ENCODE data around the gene MRPL44.

Gene MRPL44

GRCh38 chr2:223969856-223970255, 12.6 kb downstream of the MRPL44 start:
- H3K4me2 ChIP-seq, result no peak overlapping the region
- no peaks in the 10 kb centered on the region for H3K27me3 ChIP-seq
- H3K36me3 ChIP-seq, result peaks cover 35 to 67% (median 46%) of the 10 kb centered on the region in 11 experiments
- H3K4me3 ChIP-seq, result no peak overlapping the region
- peaks cover 0 to 30% (median 12%) of the 10 kb centered on the region in 11 experiments; a peak in 13 of 22 replicates for H4K20me1 ChIP-seq
- TF ChIP-seq Cebpa-rat (IDR thresholded peaks at IDR 0.05), result no peak
- H3K27ac ChIP-seq, result no peak overlapping the region
- no peaks in the 10 kb centered on the region for H3K9me3 ChIP-seq (replicated peaks in 1 of 11)
- 0 out of 20 replicates have a peak, but pooled peaks cover 0 to 4% (median 0%) of the 10 kb centered on the region in 10 experiments for H3K4me1 ChIP-seq
- no peak overlapping the region for H3K9ac ChIP-seq

DNA sequence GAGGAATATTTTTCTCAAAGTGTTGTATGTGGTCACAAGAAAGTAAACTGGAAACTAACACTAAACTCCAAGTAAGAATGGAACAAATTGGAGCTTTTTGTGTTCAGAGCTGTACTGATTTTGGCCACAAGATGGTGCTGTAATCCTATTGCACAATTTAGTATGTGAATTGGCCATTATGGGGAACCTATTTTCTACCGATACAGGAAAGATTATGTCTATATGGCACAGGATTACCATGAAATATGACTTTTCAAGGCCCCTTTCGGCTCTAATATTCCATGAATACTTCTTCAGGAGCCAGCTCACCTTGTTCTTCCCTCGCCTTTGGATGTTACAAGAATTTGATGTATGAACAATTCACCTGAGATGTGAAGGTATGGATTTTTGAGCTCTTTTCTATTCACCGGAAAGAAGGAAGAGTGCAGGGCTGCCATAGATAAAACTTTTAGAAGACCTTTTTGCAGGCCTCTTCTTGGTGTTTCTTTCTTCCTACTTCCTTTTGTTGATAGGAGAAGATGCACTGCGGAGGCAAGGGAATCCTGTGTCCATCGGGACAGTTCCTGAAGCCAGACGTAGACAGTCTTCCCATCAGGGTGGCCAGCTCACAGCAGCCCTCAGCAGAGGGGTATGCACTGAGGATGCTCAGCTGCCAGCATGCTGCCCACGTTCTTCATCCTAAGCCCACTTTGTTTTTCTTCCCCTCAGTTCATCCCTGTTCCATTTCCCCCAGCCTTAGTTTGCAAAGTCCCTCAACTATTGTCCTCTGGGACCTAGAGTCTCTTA, 13.3 kb downstream of the MRPL44 start:
- Histone ChIP-seq H3K27me3 (no peaks in the 10 kb centered on the region), H3K9ac (no peak overlapping the region), H3K4me1 (0 out of 20 replicates have a peak, but pooled peaks cover 0 to 4% (median 0%) of the 10 kb centered on the region in 10 experiments), H3K27ac (no peak overlapping the region), H3K4me3 (no peak overlapping the region), H3K9me3 (replicated peaks in 1 of 11) (no peaks in the 10 kb centered on the region), H4K20me1 (peaks cover 0 to 24% (median 8%) of the 10 kb centered on the region in 11 experiments; a peak in 11 of 22 replicates), H3K36me3 (peaks cover 29 to 60% (median 39%) of the 10 kb centered on the region in 11 experiments), H3K4me2 (no peak overlapping the region)
- peak in 4 of 11 experiments; percentile 18 to 69 (median 60); a peak in 7 of 22 replicates for TF ChIP-seq Cebpa-rat (IDR thresholded peaks at IDR 0.05)

- Histone ChIP-seq H3K27ac (no peak overlapping the region), H3K9ac (no peak overlapping the region), H3K9me3 (replicated peaks in 1 of 11) (no peaks in the 10 kb centered on the region)
These were observed 14.5 kb downstream of the MRPL44 start for GRCh38 chr2:223971731-223972130.

DNA sequence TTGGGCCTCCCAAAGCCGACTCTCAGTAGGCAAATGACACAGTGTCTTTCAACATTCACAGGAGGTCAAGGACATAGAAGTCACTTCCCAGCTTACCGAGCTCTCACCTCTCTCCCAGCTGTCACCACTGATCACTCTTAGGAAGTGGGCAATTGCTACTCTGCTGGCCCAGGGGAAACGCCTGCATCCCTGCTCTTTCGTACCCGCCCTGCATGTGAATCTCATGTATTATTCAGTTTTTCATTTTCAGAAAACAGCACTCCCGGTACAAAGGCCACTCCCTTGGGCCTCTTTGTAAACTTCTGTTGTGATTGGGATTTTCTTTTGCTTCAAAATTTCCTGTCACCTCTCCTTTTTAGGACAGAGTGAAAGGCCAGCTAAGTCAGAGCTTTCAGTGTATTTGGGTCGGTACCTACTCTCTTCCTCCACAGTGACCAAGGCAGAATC, 15.4 kb downstream of the MRPL44 start:
- no peak overlapping the region for H3K4me2 ChIP-seq
- 0 out of 20 replicates have a peak, but pooled peaks cover 0 to 4% (median 0%) of the 10 kb centered on the region in 10 experiments for H3K4me1 ChIP-seq
- no peak overlapping the region for H3K27ac ChIP-seq
- no peak overlapping the region for H3K9ac ChIP-seq
- peaks cover 11 to 41% (median 19%) of the 10 kb centered on the region in 11 experiments for H3K36me3 ChIP-seq
- H4K20me1 ChIP-seq, result peaks cover 0 to 8% (median 0%) of the 10 kb centered on the region in 11 experiments; a peak in 1 of 22 replicates
- no peaks in the 10 kb centered on the region for H3K9me3 ChIP-seq (replicated peaks in 1 of 11)
- no peak overlapping the region for H3K4me3 ChIP-seq
- no peak for TF ChIP-seq Cebpa-rat (IDR thresholded peaks at IDR 0.05)
- H3K27me3 ChIP-seq, result no peaks in the 10 kb centered on the region

More at GRCh38 chr2:223971731-223972130, 14.5 kb downstream of the MRPL44 start:
- TF ChIP-seq Cebpa-rat (IDR thresholded peaks at IDR 0.05), result no peak
- Histone ChIP-seq H3K27me3 (no peaks in the 10 kb centered on the region), H4K20me1 (peaks cover 0 to 15% (median 3%) of the 10 kb centered on the region in 11 experiments; a peak in 6 of 22 replicates), H3K4me2 (no peak overlapping the region), H3K36me3 (peaks cover 20 to 50% (median 29%) of the 10 kb centered on the region in 11 experiments), H3K4me1 (0 out of 20 replicates have a peak, but pooled peaks cover 0 to 4% (median 0%) of the 10 kb centered on the region in 10 experiments), H3K4me3 (no peak overlapping the region)

GRCh38 chr2:223973606-223974005, 16.3 kb downstream of the MRPL44 start:
- Histone ChIP-seq H3K27ac (no peak overlapping the region), H3K36me3 (peaks cover 2 to 32% (median 10%) of the 10 kb centered on the region in 11 experiments; a peak in 19 of 22 replicates), H3K27me3 (no peaks in the 10 kb centered on the region), H3K4me2 (no peak overlapping the region), H3K4me1 (0 out of 20 replicates have a peak, but pooled peaks cover 0 to 4% (median 0%) of the 10 kb centered on the region in 10 experiments), H3K9me3 (replicated peaks in 1 of 11) (no peaks in the 10 kb centered on the region), H3K4me3 (no peak overlapping the region), H3K9ac (no peak overlapping the region), H4K20me1 (0 out of 22 replicates have a peak, but pooled peaks cover 0 to 3% (median 0%) of the 10 kb centered on the region in 11 experiments)
- no peak for TF ChIP-seq Cebpa-rat (IDR thresholded peaks at IDR 0.05)

- peaks cover 0 to 13% (median 8%) of the 10 kb centered on the region in 10 experiments; a peak in 12 of 20 replicates for H3K4me1 ChIP-seq
- no peak for TF ChIP-seq Cebpa-rat (IDR thresholded peaks at IDR 0.05)
- H3K4me3 ChIP-seq, result no peak overlapping the region
- no peaks in the 10 kb centered on the region for H3K9me3 ChIP-seq (replicated peaks in 1 of 11)
- H3K36me3 ChIP-seq, result peaks cover 0 to 36% (median 7%) of the 10 kb centered on the region in 11 experiments; a peak in 12 of 22 replicates
- H4K20me1 ChIP-seq, result no peaks in the 10 kb centered on the region
- no peaks in the 10 kb centered on the region for H3K27me3 ChIP-seq
- H3K9ac ChIP-seq, result no peak overlapping the region
- H3K27ac ChIP-seq, result no peak overlapping the region
- H3K4me2 ChIP-seq, result no peak overlapping the region
These were observed 19.5 kb downstream of the MRPL44 start for GRCh38 chr2:223976635-223977226.

- Histone ChIP-seq H3K4me3 (no peak overlapping the region), H3K36me3 (peaks cover 0 to 50% (median 7%) of the 10 kb centered on the region in 11 experiments; a peak in 12 of 22 replicates), H3K4me2 (no peak overlapping the region), H3K4me1 (peaks cover 0 to 13% (median 8%) of the 10 kb centered on the region in 10 experiments; a peak in 12 of 20 replicates), H4K20me1 (no peaks in the 10 kb centered on the region), H3K9me3 (replicated peaks in 1 of 11) (no peaks in the 10 kb centered on the region), H3K27me3 (no peaks in the 10 kb centered on the region), H3K9ac (no peak overlapping the region), H3K27ac (no peak overlapping the region)
- TF ChIP-seq Cebpa-rat (IDR thresholded peaks at IDR 0.05), result no peak
These were observed 21.2 kb downstream of the MRPL44 start for GRCh38 chr2:223978451-223978850.

DNA sequence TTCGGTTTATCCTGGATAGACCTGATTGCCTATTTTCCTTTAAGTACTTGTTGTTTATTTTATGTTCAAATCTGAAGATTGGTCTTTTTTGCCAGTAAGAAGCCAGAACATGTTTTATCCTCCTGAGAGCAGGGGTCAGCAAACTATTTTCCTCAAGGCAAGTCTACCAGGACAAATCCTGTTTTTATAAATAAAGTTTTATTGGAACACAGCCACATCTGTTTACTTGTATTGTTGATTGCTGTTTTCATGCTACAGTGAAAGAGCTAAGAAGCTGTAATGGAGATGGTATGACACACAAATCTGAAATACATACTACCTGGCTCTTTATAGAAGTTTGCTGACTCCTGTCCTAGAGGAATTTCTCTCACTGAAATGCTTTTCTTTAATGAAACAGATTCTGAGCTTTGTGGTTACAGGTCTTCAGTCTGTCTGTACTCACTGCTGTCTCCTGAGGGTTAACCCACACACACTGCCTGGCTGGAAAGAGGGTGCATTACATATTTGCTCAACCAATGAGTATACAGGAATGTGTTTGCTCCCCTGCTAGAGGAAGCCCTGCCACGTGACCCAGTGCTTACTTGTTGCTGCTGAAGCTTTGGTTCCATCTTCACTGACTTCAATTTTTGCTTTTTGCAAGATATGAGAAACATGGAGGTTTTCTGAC, 22.6 kb downstream of the MRPL44 start:
- H3K4me1 ChIP-seq, result peaks cover 0 to 13% (median 9%) of the 10 kb centered on the region in 10 experiments; a peak in 13 of 20 replicates
- no peaks in the 10 kb centered on the region for H3K9me3 ChIP-seq (replicated peaks in 1 of 11)
- peaks cover 0 to 65% (median 18%) of the 10 kb centered on the region in 11 experiments; a peak in 17 of 22 replicates for H3K36me3 ChIP-seq
- no peak for TF ChIP-seq Cebpa-rat (IDR thresholded peaks at IDR 0.05)
- no peaks in the 10 kb centered on the region for H3K27me3 ChIP-seq
- no peak overlapping the region for H3K4me3 ChIP-seq
- peak overlapping the region in 7 of 11 experiments; percentile 9 to 34 (median 22); a peak in 8 of 22 replicates for H3K4me2 ChIP-seq
- no peak overlapping the region for H3K27ac ChIP-seq
- no peaks in the 10 kb centered on the region for H4K20me1 ChIP-seq
- no peak overlapping the region for H3K9ac ChIP-seq
